IMR-90 (cell line): ENCODE results near the gene NCKAP5. TPM values are rescaled to one million over a fixed set of nuclear protein-coding genes. Genes with fewer than 3 reads are reported as not detected.

Experiments
- ATAC-seq: fragments of 200-7000 bp; cut with Tn5 transposase; 2 replicates; pipeline ENCODE4 v1.9.1; 2020; ENCODE audit warnings: low read depth, mild to moderate bottlenecking, moderate library complexity
- BruUV-seq: library from RNA; stranded (reverse); fragments of 400-500 nt; replicated peaks from 2 replicates; lab custom pipeline; 2021; lab: Mats Ljungman, UMichigan
- CTCF ChIA-PET: fragments of 300-600 bp; formaldehyde crosslinking; extraction: SDS; loops from one replicate; lab custom pipeline; 2021; ENCODE audit warnings: antibody characterized with exemption; lab: Yijun Ruan, JAX
- POLR2A ChIA-PET: fragments of 300-600 bp; sonication (Branson Sonifier 250); formaldehyde crosslinking; loops from one replicate; lab custom pipeline; 2022; ENCODE audit warnings: antibody characterized with exemption; ENCODE audit not compliant: unreplicated experiment; lab: Charles Lee
- DNase-seq: peaks from one replicate; pipeline ENCODE4 v3.0.0; 2013
- H2AFZ ChIP-seq: replicated peaks from 2 replicates; pipeline ENCODE3; 2013; ENCODE audit warnings: low read length, mild to moderate bottlenecking; ENCODE audit not compliant: poor library complexity
- H2AK5ac ChIP-seq: 2 replicates; pipeline ENCODE4 v1.6.1; 2013; ENCODE audit warnings: low read depth, low read length, inconsistent platforms
- H2AK9ac ChIP-seq: replicated peaks from 2 replicates; pipeline ENCODE3; 2013; ENCODE audit warnings: mild to moderate bottlenecking, low read depth, low read length, moderate library complexity; ENCODE audit not compliant: poor library complexity
- H2BK120ac ChIP-seq: 2 replicates; pipeline ENCODE4 v1.6.1; 2013; ENCODE audit warnings: low read depth, low read length, inconsistent platforms
- H2BK15ac ChIP-seq: 3 replicates; pipeline ENCODE4 v1.6.1; 2013; ENCODE audit warnings: low read depth, low read length, inconsistent platforms
- H2BK20ac ChIP-seq: 2 replicates; pipeline ENCODE4 v1.6.1; 2013; ENCODE audit warnings: low read depth, mild to moderate bottlenecking, inconsistent platforms, low read length, moderate library complexity
- H2BK5ac ChIP-seq: 2 replicates; pipeline ENCODE4 v1.6.1; 2013; ENCODE audit warnings: mild to moderate bottlenecking, low read depth, low read length, inconsistent platforms; ENCODE audit not compliant: poor library complexity, severe bottlenecking
- H3K14ac ChIP-seq: replicated peaks from 2 replicates; pipeline ENCODE4 v1.6.1; 2013; ENCODE audit warnings: low read depth, low read length, inconsistent platforms
- H3K18ac ChIP-seq: 2 replicates; pipeline ENCODE4 v1.6.1; 2013; ENCODE audit warnings: low read depth, low read length, control low read depth
- H3K23ac ChIP-seq: 2 replicates; pipeline ENCODE4 v1.6.1; 2013; ENCODE audit warnings: low read depth, low read length, inconsistent platforms
- H3K27ac ChIP-seq: 2 replicates; pipeline ENCODE4 v1.5.1; 2013; ENCODE audit warnings: mild to moderate bottlenecking, control low read depth, low read length; ENCODE audit not compliant: insufficient read depth
- H3K27me3 ChIP-seq: 2 replicates; pipeline ENCODE4 v1.6.1; 2013; ENCODE audit warnings: low read length; ENCODE audit not compliant: control insufficient read depth, insufficient read depth
- H3K36me3 ChIP-seq: 2 replicates; pipeline ENCODE4 v1.6.1; 2013; ENCODE audit warnings: low read length, mixed read lengths; ENCODE audit not compliant: control insufficient read depth, insufficient read depth
- H3K4ac ChIP-seq: 2 replicates; pipeline ENCODE4 v1.6.1; 2013; ENCODE audit warnings: low read depth, low read length, inconsistent platforms
- H3K4me1 ChIP-seq: 2 replicates; pipeline ENCODE4 v1.6.1; 2013; ENCODE audit warnings: low read length, mixed read lengths; ENCODE audit not compliant: control insufficient read depth, insufficient read depth
- H3K4me2 ChIP-seq: 2 replicates; pipeline ENCODE4 v1.6.1; 2013; ENCODE audit warnings: low read depth, mild to moderate bottlenecking, control low read depth, low read length, moderate library complexity
- H3K4me3 ChIP-seq: 2 replicates; pipeline ENCODE4 v1.5.1; 2013; ENCODE audit warnings: low read depth, mild to moderate bottlenecking, control low read depth, low read length, moderate library complexity; ENCODE audit not compliant: insufficient read depth
- H3K56ac ChIP-seq: 2 replicates; pipeline ENCODE4 v1.6.1; 2013; ENCODE audit warnings: low read length, inconsistent platforms; ENCODE audit not compliant: insufficient read depth; ENCODE audit errors: extremely low read depth
- H3K79me1 ChIP-seq, 2 experiments: 2 replicates each; pipeline ENCODE4 v1.6.1; 2013; ENCODE audit warnings: low read length in 2 of 2, inconsistent platforms in 1 of 2, low read depth in 1 of 2
- H3K9ac ChIP-seq: 2 replicates; pipeline ENCODE4 v1.6.1; 2013; ENCODE audit warnings: low read depth, low read length, control low read depth
- H3K9me1 ChIP-seq: 2 replicates; pipeline ENCODE4 v1.6.1; 2013; ENCODE audit warnings: low read length, inconsistent platforms; ENCODE audit not compliant: insufficient read depth
- H3K9me3 ChIP-seq: 2 replicates; pipeline ENCODE4 v1.6.1; 2013; ENCODE audit warnings: low read length; ENCODE audit not compliant: control insufficient read depth, insufficient read depth
- H4K20me1 ChIP-seq: 2 replicates; pipeline ENCODE4 v1.6.1; 2013; ENCODE audit warnings: low read length, inconsistent platforms; ENCODE audit not compliant: insufficient read depth
- H4K5ac ChIP-seq: 2 replicates; pipeline ENCODE4 v1.6.1; 2013; ENCODE audit warnings: mild to moderate bottlenecking, low read depth, low read length, control low read depth
- H4K8ac ChIP-seq, 2 experiments: 2 replicates each; pipeline ENCODE4 v1.6.1; 2013; ENCODE audit warnings: low read depth in 2 of 2, low read length in 2 of 2, control low read depth in 1 of 2, inconsistent platforms in 1 of 2
- H4K91ac ChIP-seq: 2 replicates; pipeline ENCODE4 v1.6.1; 2013; ENCODE audit warnings: low read depth, low read length, inconsistent platforms; ENCODE audit not compliant: insufficient read depth
- CEBPB ChIP-seq: IDR thresholded peaks from 2 replicates; pipeline ENCODE4 v1.6.1; 2012; ENCODE audit warnings: low read depth, low read length, improper control_type of control experiment
- CHD1 ChIP-seq: IDR thresholded peaks from 2 replicates; pipeline ENCODE4 v1.6.1; 2012; ENCODE audit warnings: low read depth, low read length, improper control_type of control experiment
- CTCF ChIP-seq: conservative IDR thresholded peaks from 2 replicates; pipeline ENCODE4 v1.5.1; 2012; ENCODE audit warnings: mild to moderate bottlenecking, low read depth, low read length, improper control_type of control experiment
- ELK1 ChIP-seq: fragments of 150-350 bp; IDR thresholded peaks from 2 replicates; pipeline ENCODE4 v1.6.1; 2016; ENCODE audit warnings: low read depth, mild to moderate bottlenecking, low read length, moderate library complexity, borderline replicate concordance
- FOS ChIP-seq: fragments of 150-350 bp; IDR thresholded peaks from 2 replicates; pipeline ENCODE4 v1.6.1; 2016; ENCODE audit warnings: low read depth, low read length
- MAFK ChIP-seq: IDR thresholded peaks from 2 replicates; pipeline ENCODE4 v1.6.1; 2012; ENCODE audit warnings: low read depth, low read length, improper control_type of control experiment
- POLR2A ChIP-seq: IDR thresholded peaks from 2 replicates; pipeline ENCODE4 v1.6.1; 2012; ENCODE audit warnings: mild to moderate bottlenecking, low read depth, low read length
- SMC3 ChIP-seq: fragments of 150-350 bp; IDR thresholded peaks from 2 replicates; pipeline ENCODE4 v1.6.1; 2016; ENCODE audit warnings: low read depth, mild to moderate bottlenecking, antibody characterized with exemption, low read length, moderate library complexity
- USF2 ChIP-seq: fragments of 150-350 bp; IDR thresholded peaks from 2 replicates; pipeline ENCODE4 v1.6.1; 2017; ENCODE audit warnings: mild to moderate bottlenecking, antibody characterized with exemption, low read length, low read depth
- WGBS, 2 experiments: methylation state at CpG; one replicate each; pipeline versions ENCODE4 v1.1.5 to v1.1.7; 2013; ENCODE audit warnings: missing lambda C conversion rate in 2 of 2; ENCODE audit not compliant: insufficient read length in 1 of 2; ENCODE audit errors: extremely low coverage in 2 of 2; 5-methylcytosine and 5-hydroxymethylcytosine counted together
- dilution Hi-C: fragments of 300-500 bp; cut with HindIII; formaldehyde crosslinking; loops from one replicate; pipeline ENCODE4 v1.14.3; 2018; ENCODE audit warnings: low sequenced_read_pairs; ENCODE audit not compliant: unreplicated experiment
- in situ Hi-C: fragments of 300-500 bp; cut with MboI; formaldehyde crosslinking; loops from 3 replicates; pipeline ENCODE4 v1.14.3; 2019; ENCODE audit warnings: low sequenced_read_pairs, inconsistent platforms, mixed read lengths
- intact Hi-C: fragments of 100-400 bp; cut with micrococcal nuclease; formaldehyde crosslinking; loops from 2 replicates; pipeline ENCODE4 v1.10.0; 2022
- polyA plus RNA-seq, 3 experiments: library from polyadenylated mRNA; depleted of rRNA; stranded (reverse); fragments of >200 nt; gene quantifications; 2 replicates each; pipeline ENCODE4 v1.2.3, GENCODE V29; 2012; ENCODE audit warnings: low replicate concordance in 1 of 3
- total RNA-seq: library from RNA; depleted of rRNA; stranded (reverse); fragments of >200 nt; gene quantifications from 2 replicates; pipeline ENCODE4 v1.2.3, GENCODE V29; 2012

The NCKAP5 gene
- total and polyA plus RNA-seq, 2 of the 4 experiments (the other 2 are of a cell fraction): 2.7 to 3.9 TPM

GRCh38 chr2:132797071-132797470 lies 771.2 kb downstream of the NCKAP5 start:
- WGBS, 2 experiments: no CpG with 5 or more reads among the region's 3 CpGs
- CTCF ChIA-PET: no interaction called here
- in situ Hi-C loops: no loop called here

More at GRCh38 chr2:132797071-132797470, 771.2 kb downstream of the NCKAP5 start:
- Histone ChIP-seq H3K56ac (no peak overlapping the region), H4K91ac (no peak overlapping the region), H3K4me3 (no peak overlapping the region), H3K4me1 (peaks cover 3% of the 10 kb centered on the region; the same call in 1 of the 2 replicates), H3K4me2 (no peak overlapping the region; the same call in 1 of the 2 replicates), H4K8ac (no peak overlapping the region), H2BK15ac (no peak overlapping the region), H2AK9ac (no peak overlapping the region), H3K79me1 (peaks cover 0 to 15% of the 10 kb centered on the region in 2 experiments; a peak in 3 of 4 replicates), H2AFZ (no peak overlapping the region), H2BK120ac (no peak overlapping the region), H3K18ac (no peak overlapping the region), H3K14ac (no peak overlapping the region), H3K9me1 (no peaks in the 10 kb centered on the region; the same call in 1 of the 2 replicates), H3K36me3 (peaks cover 7% of the 10 kb centered on the region; the same call in 1 of the 2 replicates), H4K5ac (no peak overlapping the region), H3K27ac (no peak overlapping the region), H2BK5ac (peak overlapping the region; percentile 44), H3K9me3 (no peaks in the 10 kb centered on the region), H3K4ac (no peak overlapping the region), H4K20me1 (no peaks in the 10 kb centered on the region), H3K9ac (no peak overlapping the region), H2BK20ac (no peak overlapping the region), H3K23ac (no peak overlapping the region), H2AK5ac (no peak overlapping the region), H3K27me3 (no peaks in the 10 kb centered on the region)
- BruUV-seq: no TSS peak
- dilution Hi-C loops (no loop called here), intact Hi-C loops (loop anchor here (10.0 kb wide), 1 partner anchor 768 kb away; the partner anchor contains the start of gene NCKAP5)
- DNase-seq (no peak), ATAC-seq (no peak)
- TF ChIP-seq SMC3 (no peak), CTCF (no peak), POLR2A (no peak), ELK1 (no peak), USF2 (no peak), CEBPB (no peak), MAFK (no peak), FOS (no peak), CHD1 (no peak)
- POLR2A ChIA-PET: no interaction called here
